K562 treated with DMSO at 1 percent for 12 hours (cell line): ENCODE data around the gene SEMA6D. TPM values are rescaled to one million over a fixed set of nuclear protein-coding genes. Genes with fewer than 3 reads are reported as not detected.

Experiments used
- total RNA-seq: library from RNA; unstranded; fragments of 300-600 nt; gene quantifications from 2 replicates; pipeline ENCODE4 v1.2.3, GENCODE V29; 2022; ENCODE audit not compliant: insufficient read depth

Gene SEMA6D
- total RNA-seq: not detected in 2 replicates

GRCh38 chr15:47717036-47717612, at the start of gene SEMA6D:
SEMA6D (plus strand) TSS chr15:47717505; CDS start chr15:47759799, 42,294 bp downstream.

